HepG2 (cell line): ENCODE data around the gene HOXC12. TPM values are rescaled to one million over a fixed set of nuclear protein-coding genes. Genes with fewer than 3 reads are reported as not detected.

Experiments used
- ATAC-seq: fragments of 200-7000 bp; cut with Tn5 transposase; 3 replicates; pipeline ENCODE4 v1.9.1; 2020; ENCODE audit warnings: mild to moderate bottlenecking, moderate library complexity
- BruUV-seq: library from RNA; stranded (reverse); fragments of 400-500 nt; replicated peaks from 2 replicates; lab custom pipeline; 2021; lab: Mats Ljungman, UMichigan
- CTCF ChIA-PET: fragments of 300-600 bp; formaldehyde crosslinking; extraction: SDS; loops from one replicate; lab custom pipeline; 2021; ENCODE audit warnings: low total read pairs, inconsistent platforms, low intra/inter-chr PET ratio; lab: Yijun Ruan, JAX
- POLR2A ChIA-PET: fragments of 350-600 bp; sonication (Branson Sonifier 250); formaldehyde crosslinking; loops from one replicate; lab custom pipeline; 2020; ENCODE audit warnings: antibody characterized with exemption, inconsistent platforms; lab: Yijun Ruan, JAX
- DNase-seq: peaks from one replicate; pipeline ENCODE4 v3.0.0-alpha.2; 2015; ENCODE audit warnings: low spot score
- FAIRE-seq: peaks from 3 replicates; lab custom pipeline; 2011; peaks lifted over from hg19 to GRCh38; lab: Jason Lieb, UNC
- H2AFZ ChIP-seq: one replicate; pipeline ENCODE4 v1.6.1; 2011; ENCODE audit warnings: low read length, inconsistent platforms
- H3K27ac ChIP-seq: fragments of 300-600 bp; 3 replicates; pipeline ENCODE4 v1.8.0; 2011; ENCODE audit warnings: mixed run types, mild to moderate bottlenecking, mixed read lengths, low read length, inconsistent platforms; ENCODE audit not compliant: insufficient read depth; ENCODE audit errors: extremely low read length
- H3K27me3 ChIP-seq, 2 experiments: fragments of 200-600 bp in 1 of 2; 2 replicates in 1 of 2; 3 replicates in 1 of 2; pipeline versions ENCODE4 v1.6.0 to v1.8.0; 2011; ENCODE audit warnings: low read length in 2 of 2, mild to moderate bottlenecking in 2 of 2, moderate library complexity in 2 of 2, inconsistent platforms in 1 of 2; ENCODE audit not compliant: insufficient read depth in 2 of 2, control insufficient read depth in 1 of 2
- H3K36me3 ChIP-seq, 2 experiments: fragments of 200-600 bp in 1 of 2; replicated peaks in 1 of 2; 2 replicates in 1 of 2; 3 replicates in 1 of 2; pipeline versions ENCODE4 v1.5.1 to v1.8.0; 2011; ENCODE audit warnings: low read length in 2 of 2, inconsistent platforms in 1 of 2; ENCODE audit not compliant: insufficient read depth in 2 of 2, control insufficient read depth in 1 of 2
- H3K4me1 ChIP-seq: 2 replicates; pipeline ENCODE4 v1.5.1; 2012; ENCODE audit warnings: low read length, inconsistent platforms; ENCODE audit not compliant: insufficient read depth
- H3K4me2 ChIP-seq: 2 replicates; pipeline ENCODE4 v1.6.0; 2011; ENCODE audit warnings: low read depth, low read length, inconsistent platforms
- H3K4me3 ChIP-seq, 3 experiments: fragments of 200-600 bp in 1 of 3; sonication (generic), shearing (Covaris generic) in 1 of 3; replicated peaks in 1 of 3; 2 replicates each; pipeline ENCODE4 v1.5.1; 2011 to 2016; ENCODE audit warnings: low read length in 3 of 3, inconsistent platforms in 2 of 3, low read depth in 2 of 3, mild to moderate bottlenecking in 2 of 3, control low read depth in 1 of 3, mixed read lengths in 1 of 3; ENCODE audit not compliant: insufficient read depth in 1 of 3
- H3K79me2 ChIP-seq: one replicate; pipeline ENCODE4 v1.6.1; 2011; ENCODE audit warnings: low read length, inconsistent platforms; ENCODE audit not compliant: insufficient read depth
- H3K9ac ChIP-seq: 2 replicates; pipeline ENCODE4 v1.6.0; 2011; ENCODE audit warnings: mild to moderate bottlenecking, low read depth, low read length, inconsistent platforms; ENCODE audit not compliant: insufficient read depth
- H3K9me3 ChIP-seq: 2 replicates; pipeline ENCODE4 v1.5.1; 2012; ENCODE audit warnings: mild to moderate bottlenecking, low read length
- H4K20me1 ChIP-seq: 2 replicates; pipeline ENCODE4 v1.6.0; 2011; ENCODE audit warnings: inconsistent platforms, mild to moderate bottlenecking, low read length, moderate library complexity; ENCODE audit not compliant: insufficient read depth
- EHMT2 ChIP-seq: fragments of 200-600 bp; sonication (generic); IDR thresholded peaks from 2 replicates; pipeline ENCODE4 v1.7.0; 2017; ENCODE audit warnings: antibody characterized with exemption, low read depth, low read length, borderline replicate concordance
- EZH2 ChIP-seq: conservative IDR thresholded peaks from 2 replicates; pipeline ENCODE4 v1.6.1; 2012; ENCODE audit warnings: mild to moderate bottlenecking, low read depth, low read length, moderate library complexity
- ZNF446 ChIP-seq: sonication (generic); formaldehyde crosslinking; IDR thresholded peaks from 2 replicates; pipeline ENCODE4 v1.5.0; 2020; ENCODE audit warnings: mild to moderate bottlenecking, missing genetic modification reagents
- WGBS: methylation state at CpG from one replicate; pipeline ENCODE4 v1.1.6; 2017; ENCODE audit warnings: low lambda C conversion rate; 5-methylcytosine and 5-hydroxymethylcytosine counted together
- in situ Hi-C: cut with HindIII; loops from 2 replicates; pipeline ENCODE4 v1.10.0; 2017; ENCODE audit warnings: low pct_unique_long_range_greater_than_20kb; ENCODE audit not compliant: extremely low pct_ligation_motif_present
- intact Hi-C: fragments of 100-400 bp; cut with micrococcal nuclease; formaldehyde crosslinking; loops from one replicate; pipeline ENCODE4 v1.10.0; 2022; ENCODE audit not compliant: unreplicated experiment
- polyA plus RNA-seq, 8 experiments: library from polyadenylated mRNA; depleted of rRNA in 3 of 8; stranded (reverse) in 7 of 8; unstranded in 1 of 8; fragments of >200 nt; fragmentation: Illumina TruSeq in 4 of 8; extraction: Trizol in 4 of 8; gene quantifications; 2 replicates each; pipeline versions ENCODE4 v1.2.1 to v1.2.3, GENCODE V29; 2011 to 2016; ENCODE audit warnings: low read depth in 4 of 8, missing spikeins in 1 of 8, mixed read lengths in 1 of 8; ENCODE audit not compliant: insufficient read depth in 1 of 8
- total RNA-seq, 5 experiments: library from RNA; depleted of rRNA; stranded (reverse); fragments of >200 nt; fragmentation: Illumina TruSeq; extraction: Trizol; gene quantifications; 2 replicates each; pipeline ENCODE4 v1.2.3, GENCODE V29; 2016; ENCODE audit warnings: low read depth in 1 of 5
- TF ChIP-seq, protein P1 (sequence below): sonication (generic); formaldehyde crosslinking; IDR thresholded peaks from 2 replicates; pipeline ENCODE4 v1.4.0; 2020; ENCODE audit warnings: mild to moderate bottlenecking, missing genetic modification reagents
- TF ChIP-seq, protein P2 (sequence below): sonication (generic); formaldehyde crosslinking; IDR thresholded peaks from 2 replicates; pipeline ENCODE4 v1.4.0; 2020; ENCODE audit warnings: missing genetic modification reagents, borderline replicate concordance

The HOXC12 gene
- total and polyA plus RNA-seq, 2 of the 13 experiments (the other 11 are each of a cell fraction or from before 2014, with no cell fraction given): not detected

DNA sequence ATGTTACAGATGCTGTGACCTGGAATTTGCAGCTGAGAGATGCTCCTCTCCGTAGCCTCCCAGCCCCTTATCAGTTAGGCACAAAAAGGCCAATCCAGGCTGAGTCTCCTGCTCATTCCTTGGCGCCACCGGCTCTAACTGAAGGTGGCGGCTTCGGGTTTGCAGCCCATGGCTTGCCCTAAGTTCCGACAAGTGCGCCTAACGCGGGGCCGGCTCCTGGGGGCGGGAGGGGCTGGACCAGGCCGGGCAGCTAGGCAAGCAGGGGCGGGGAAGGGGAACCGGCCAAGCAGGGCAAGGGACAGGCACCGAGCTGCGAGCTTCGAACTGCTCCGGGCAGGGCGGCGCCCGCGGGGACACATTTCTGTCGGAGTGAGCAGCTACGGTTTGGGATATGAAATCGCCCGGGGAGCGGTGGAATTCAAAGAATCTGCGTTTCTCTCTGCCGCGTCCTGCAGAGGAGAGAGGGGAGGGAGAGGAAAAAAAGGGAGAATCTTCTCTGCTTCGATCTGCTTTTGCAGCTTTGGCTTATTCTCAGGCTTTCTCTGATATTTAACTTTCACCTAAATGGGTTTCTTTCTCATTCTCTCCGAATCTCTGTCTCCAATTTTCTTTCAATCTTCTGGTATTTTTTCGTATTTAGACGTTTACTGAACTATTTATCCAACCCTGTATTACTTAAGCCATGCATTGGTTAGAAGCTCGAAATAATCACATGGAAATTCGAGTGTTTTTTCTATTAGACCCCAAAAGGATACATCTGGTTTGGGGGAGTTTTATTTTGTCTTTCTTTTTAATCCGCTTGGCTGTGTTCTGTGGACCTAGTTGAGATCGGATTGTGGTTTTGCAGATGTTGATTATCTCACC, 1.6 kb upstream of the HOXC12 start (continued):
- TF ChIP-seq, protein P1, sequence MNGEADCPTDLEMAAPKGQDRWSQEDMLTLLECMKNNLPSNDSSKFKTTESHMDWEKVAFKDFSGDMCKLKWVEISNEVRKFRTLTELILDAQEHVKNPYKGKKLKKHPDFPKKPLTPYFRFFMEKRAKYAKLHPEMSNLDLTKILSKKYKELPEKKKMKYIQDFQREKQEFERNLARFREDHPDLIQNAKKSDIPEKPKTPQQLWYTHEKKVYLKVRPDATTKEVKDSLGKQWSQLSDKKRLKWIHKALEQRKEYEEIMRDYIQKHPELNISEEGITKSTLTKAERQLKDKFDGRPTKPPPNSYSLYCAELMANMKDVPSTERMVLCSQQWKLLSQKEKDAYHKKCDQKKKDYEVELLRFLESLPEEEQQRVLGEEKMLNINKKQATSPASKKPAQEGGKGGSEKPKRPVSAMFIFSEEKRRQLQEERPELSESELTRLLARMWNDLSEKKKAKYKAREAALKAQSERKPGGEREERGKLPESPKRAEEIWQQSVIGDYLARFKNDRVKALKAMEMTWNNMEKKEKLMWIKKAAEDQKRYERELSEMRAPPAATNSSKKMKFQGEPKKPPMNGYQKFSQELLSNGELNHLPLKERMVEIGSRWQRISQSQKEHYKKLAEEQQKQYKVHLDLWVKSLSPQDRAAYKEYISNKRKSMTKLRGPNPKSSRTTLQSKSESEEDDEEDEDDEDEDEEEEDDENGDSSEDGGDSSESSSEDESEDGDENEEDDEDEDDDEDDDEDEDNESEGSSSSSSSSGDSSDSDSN (CRISPR knock-in tag): peak; percentile 86
- TF ChIP-seq, protein P2, sequence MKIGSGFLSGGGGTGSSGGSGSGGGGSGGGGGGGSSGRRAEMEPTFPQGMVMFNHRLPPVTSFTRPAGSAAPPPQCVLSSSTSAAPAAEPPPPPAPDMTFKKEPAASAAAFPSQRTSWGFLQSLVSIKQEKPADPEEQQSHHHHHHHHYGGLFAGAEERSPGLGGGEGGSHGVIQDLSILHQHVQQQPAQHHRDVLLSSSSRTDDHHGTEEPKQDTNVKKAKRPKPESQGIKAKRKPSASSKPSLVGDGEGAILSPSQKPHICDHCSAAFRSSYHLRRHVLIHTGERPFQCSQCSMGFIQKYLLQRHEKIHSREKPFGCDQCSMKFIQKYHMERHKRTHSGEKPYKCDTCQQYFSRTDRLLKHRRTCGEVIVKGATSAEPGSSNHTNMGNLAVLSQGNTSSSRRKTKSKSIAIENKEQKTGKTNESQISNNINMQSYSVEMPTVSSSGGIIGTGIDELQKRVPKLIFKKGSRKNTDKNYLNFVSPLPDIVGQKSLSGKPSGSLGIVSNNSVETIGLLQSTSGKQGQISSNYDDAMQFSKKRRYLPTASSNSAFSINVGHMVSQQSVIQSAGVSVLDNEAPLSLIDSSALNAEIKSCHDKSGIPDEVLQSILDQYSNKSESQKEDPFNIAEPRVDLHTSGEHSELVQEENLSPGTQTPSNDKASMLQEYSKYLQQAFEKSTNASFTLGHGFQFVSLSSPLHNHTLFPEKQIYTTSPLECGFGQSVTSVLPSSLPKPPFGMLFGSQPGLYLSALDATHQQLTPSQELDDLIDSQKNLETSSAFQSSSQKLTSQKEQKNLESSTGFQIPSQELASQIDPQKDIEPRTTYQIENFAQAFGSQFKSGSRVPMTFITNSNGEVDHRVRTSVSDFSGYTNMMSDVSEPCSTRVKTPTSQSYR (CRISPR knock-in tag): no peak

DNA sequence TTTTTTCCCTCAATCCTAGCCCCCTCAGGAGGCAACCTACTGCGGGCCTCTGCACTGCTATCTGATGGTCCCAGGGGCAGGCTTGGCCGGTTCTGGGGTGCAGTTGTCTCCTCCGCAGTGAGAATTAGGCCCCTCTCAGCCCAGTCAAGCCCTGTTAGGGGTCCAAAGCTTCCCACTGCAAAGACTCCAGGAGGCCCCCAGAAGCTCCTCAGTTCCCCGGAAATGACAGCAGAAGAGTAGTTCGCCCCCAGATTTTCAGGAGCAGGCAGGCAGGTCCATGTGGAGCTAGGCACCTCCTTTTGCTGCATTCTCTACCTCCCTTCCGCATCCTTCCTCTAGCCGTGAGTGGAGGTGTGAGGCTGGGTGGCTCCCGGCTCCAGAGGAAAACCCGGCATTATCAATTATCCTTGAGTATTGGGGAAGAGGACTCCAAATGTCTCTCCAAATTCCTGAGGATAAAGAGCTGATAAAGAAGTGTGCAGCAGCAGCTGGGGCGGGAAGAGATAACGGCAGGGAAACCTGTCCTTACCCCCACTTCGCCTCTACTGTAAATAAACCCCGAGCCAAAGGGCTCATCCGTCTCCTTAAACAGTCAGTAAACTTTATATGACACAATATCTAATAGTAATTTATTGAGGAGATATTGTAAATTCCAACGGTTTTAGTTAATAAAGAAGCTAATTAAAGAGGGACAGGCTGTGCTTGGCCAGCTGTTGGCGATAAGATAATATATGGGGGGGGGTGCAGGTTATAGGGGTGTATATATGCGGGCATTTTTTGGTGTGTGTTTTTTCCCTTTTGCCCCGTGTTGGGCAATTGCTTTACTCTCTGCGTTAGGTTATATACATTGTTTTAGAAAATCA, 641 bp upstream of the HOXC12 start:
- Histone ChIP-seq H3K4me2 (no peak overlapping the region), H4K20me1 (peaks cover 5% of the 10 kb centered on the region; the same call in 1 of the 2 replicates), H3K4me3 (no peak overlapping the region), H3K9ac (no peak overlapping the region), H3K36me3 (no peaks in the 10 kb centered on the region), H3K27ac (no peak overlapping the region), H3K9me3 (no peaks in the 10 kb centered on the region), H3K27me3 (peaks cover 26 to 94% of the 10 kb centered on the region in 2 experiments), H3K79me2 (no peaks in the 10 kb centered on the region), H3K4me1 (peaks cover 27% of the 10 kb centered on the region), H2AFZ (no peak overlapping the region)
- TF ChIP-seq EZH2 (0 out of 2 replicates have a peak, but pooled peaks have one; percentile 47), ZNF446 (CRISPR knock-in tag) (no peak), EHMT2 (no peak)
- no TSS peak for BruUV-seq
- 22% methylated on average over 17 of the region's 19 CpGs for WGBS
- no peak for DNase-seq
- POLR2A ChIA-PET: no interaction called here
- CTCF ChIA-PET: no interaction called here
- ATAC-seq: no peak
- FAIRE-seq: no peak
- in situ Hi-C loops: no loop called here
- intact Hi-C loops: no loop called here
